Measurements from ENCODE around the gene EAF2.
A peak's percentile ranks its signal among the peaks of the same experiment; 100 is the strongest.

Gene EAF2

GRCh38 chr3:121870717-121871116, 35.7 kb downstream of the EAF2 start:
- no peak for TF ChIP-seq CTCF (IDR thresholded peaks at IDR 0.05)

- TF ChIP-seq CTCF (IDR thresholded peaks at IDR 0.05) = no peak
These were observed 36.4 kb downstream of the EAF2 start for GRCh38 chr3:121871430-121871829.

DNA sequence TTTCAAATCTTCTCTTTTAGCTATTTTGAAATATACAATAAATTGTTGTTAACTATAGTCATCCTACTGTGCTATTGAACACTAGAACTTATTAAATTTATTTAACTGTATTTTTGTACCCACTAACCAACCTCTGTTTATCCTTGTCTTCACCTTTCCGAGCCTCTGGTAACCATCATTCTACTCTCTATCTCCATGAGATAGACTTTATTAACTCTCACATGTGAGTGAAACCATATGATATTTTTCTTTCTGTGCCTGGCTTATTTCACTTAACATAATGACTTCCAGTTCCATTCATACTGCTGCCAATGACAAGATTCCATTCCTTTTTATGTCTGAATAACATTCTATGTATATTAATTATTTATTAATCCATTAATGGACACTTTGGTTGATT, 43.4 kb downstream of the EAF2 start:
- TF ChIP-seq CTCF (IDR thresholded peaks at IDR 0.05) = no peak

- TF ChIP-seq CTCF (IDR thresholded peaks at IDR 0.05) = peak; percentile 64
These were observed 48.5 kb downstream of the EAF2 start for GRCh38 chr3:121883507-121883906.

- no peak for TF ChIP-seq CTCF (IDR thresholded peaks at IDR 0.05)
These were observed 50.4 kb downstream of the EAF2 start for GRCh38 chr3:121885386-121885785.

GRCh38 chr3:121894301-121894990, 59.4 kb downstream of the EAF2 start, which contains the start of gene SLC15A2:
Gene SLC15A2, plus strand, starts transcription at chr3:121894401. Its CDS starts 76 bp downstream, at chr3:121894477.
- no peak for TF ChIP-seq CTCF (IDR thresholded peaks at IDR 0.05)

- TF ChIP-seq CTCF (IDR thresholded peaks at IDR 0.05) = no peak
These were observed 60.1 kb downstream of the EAF2 start for GRCh38 chr3:121895121-121895520.

- no peak for TF ChIP-seq CTCF (IDR thresholded peaks at IDR 0.05)
These were observed 60.7 kb downstream of the EAF2 start for GRCh38 chr3:121895736-121896135.

Measured in LNCAP (cell line).